Mesothelial cell of epicardium (in vitro differentiated cells): ENCODE measurements around the gene ARFGEF3. TPM values are rescaled to one million over a fixed set of nuclear protein-coding genes. Genes with fewer than 3 reads are reported as not detected.
A peak's percentile ranks its signal among the peaks of the same experiment; 100 is the strongest.

Experiments used
- DNase-seq, 2 experiments: peaks; one replicate each; pipeline ENCODE4 v3.0.0; 2021; ENCODE audit warnings: low spot score in 2 of 2; ENCODE audit not compliant: unreplicated experiment in 2 of 2
- H3K27ac Mint-ChIP-seq: 2 replicates; pipeline ENCODE4 v1.8.0; 2021; ENCODE audit warnings: mixed read lengths
- H3K27me3 Mint-ChIP-seq: 2 replicates; pipeline ENCODE4 v1.8.0; 2021; ENCODE audit warnings: low read depth, mixed read lengths
- H3K36me3 Mint-ChIP-seq: 2 replicates; pipeline ENCODE4 v1.8.0; 2021; ENCODE audit warnings: mixed read lengths
- H3K4me1 Mint-ChIP-seq: 2 replicates; pipeline ENCODE4 v1.8.0; 2021; ENCODE audit warnings: mixed read lengths
- H3K4me3 Mint-ChIP-seq: 2 replicates; pipeline ENCODE4 v1.8.0; 2021; ENCODE audit warnings: mild to moderate bottlenecking, moderate library complexity, mixed read lengths
- H3K9me3 Mint-ChIP-seq: 2 replicates; pipeline ENCODE4 v1.8.0; 2021; ENCODE audit warnings: mixed read lengths
- CTCF ChIP-seq: fragments of 200-600 bp; sonication (generic); IDR thresholded peaks from one replicate; pipeline ENCODE4 v1.5.0; 2021; ENCODE audit warnings: antibody characterized with exemption; ENCODE audit not compliant: unreplicated experiment
- total RNA-seq: library from RNA; stranded (reverse); gene quantifications from 3 replicates; pipeline ENCODE4 v1.2.1, GENCODE V29; 2021

Gene ARFGEF3
- total RNA-seq, 1 donor from 2014 or later, result 6.1 TPM

GRCh38 chr6:138382498-138383265 is 220.9 kb downstream of the ARFGEF3 start:
- no peak overlapping the region for H3K4me3 Mint-ChIP-seq
- no peaks in the 10 kb centered on the region for H3K36me3 Mint-ChIP-seq
- no peaks in the 10 kb centered on the region for H3K27me3 Mint-ChIP-seq
- TF ChIP-seq CTCF, result no peak
- H3K4me1 Mint-ChIP-seq, result peaks cover 13% of the 10 kb centered on the region
- no peaks in the 10 kb centered on the region for H3K9me3 Mint-ChIP-seq
- peak overlapping the region; percentile 53 for H3K27ac Mint-ChIP-seq
- no peak for DNase-seq

- no peak overlapping the region for H3K4me3 Mint-ChIP-seq
- no peaks in the 10 kb centered on the region for H3K9me3 Mint-ChIP-seq
- H3K27ac Mint-ChIP-seq, result peak overlapping the region; percentile 16
- no peaks in the 10 kb centered on the region for H3K36me3 Mint-ChIP-seq
- H3K27me3 Mint-ChIP-seq, result no peaks in the 10 kb centered on the region
- peaks cover 16% of the 10 kb centered on the region for H3K4me1 Mint-ChIP-seq
- no peak for DNase-seq
- no peak for TF ChIP-seq CTCF
These were observed 222.0 kb downstream of the ARFGEF3 start for GRCh38 chr6:138383776-138384175.

GRCh38 chr6:138386897-138387296 is 225.2 kb downstream of the ARFGEF3 start:
- no peak for TF ChIP-seq CTCF
- H3K4me1 Mint-ChIP-seq, result peaks cover 23% of the 10 kb centered on the region
- no peak overlapping the region for H3K27ac Mint-ChIP-seq
- no peaks in the 10 kb centered on the region for H3K27me3 Mint-ChIP-seq
- H3K9me3 Mint-ChIP-seq, result no peaks in the 10 kb centered on the region
- H3K4me3 Mint-ChIP-seq, result no peak overlapping the region
- DNase-seq, result no peak
- H3K36me3 Mint-ChIP-seq, result no peaks in the 10 kb centered on the region

- Mint-ChIP-seq H3K4me3 (no peak overlapping the region), H3K27ac (peak overlapping the region; percentile 60), H3K27me3 (no peaks in the 10 kb centered on the region), H3K4me1 (peaks cover 22% of the 10 kb centered on the region), H3K36me3 (no peaks in the 10 kb centered on the region), H3K9me3 (no peaks in the 10 kb centered on the region)
- no peak for DNase-seq
- no peak for TF ChIP-seq CTCF
These were observed 226.0 kb downstream of the ARFGEF3 start for GRCh38 chr6:138387577-138388368.

- TF ChIP-seq CTCF, result no peak
- no peaks in the 10 kb centered on the region for H3K9me3 Mint-ChIP-seq
- no peaks in the 10 kb centered on the region for H3K27me3 Mint-ChIP-seq
- H3K27ac Mint-ChIP-seq, result no peak overlapping the region
- peaks cover 16% of the 10 kb centered on the region for H3K4me1 Mint-ChIP-seq
- no peaks in the 10 kb centered on the region for H3K36me3 Mint-ChIP-seq
- H3K4me3 Mint-ChIP-seq, result no peak overlapping the region
- no peak for DNase-seq
These were observed 227.8 kb downstream of the ARFGEF3 start for GRCh38 chr6:138389551-138389950.

Other genes with a start within 250 kb of the ARFGEF3 start
- 54.4 to 57.6 TPM (median 55.6 TPM) in 3 replicates for gene PERP, start 54.5 kb upstream of the ARFGEF3 start, total RNA-seq
- not detected in 3 replicates for gene PBOV1, start 56.6 kb downstream of the ARFGEF3 start, total RNA-seq
- not detected in 3 replicates for gene SMIM28, start 216.0 kb downstream of the ARFGEF3 start, total RNA-seq
- gene HEBP2, start 242.3 kb downstream of the ARFGEF3 start, total RNA-seq, result 53.4 to 61.5 TPM (median 53.7 TPM) in 3 replicates